Karpas-422 (cell line): Measurements from ENCODE around the gene CEMIP. TPM values are rescaled to one million over a fixed set of nuclear protein-coding genes. Genes with fewer than 3 reads are reported as not detected.

Experiments used
- DNase-seq: peaks from one replicate; pipeline ENCODE4 v3.0.0-alpha.2; 2015
- H2AFZ ChIP-seq: fragments of 200-600 bp; sonication (generic); 2 replicates; pipeline ENCODE4 v1.6.1; 2014; ENCODE audit warnings: antibody characterized with exemption, low read length, mixed read lengths
- H3K27ac ChIP-seq: fragments of 200-600 bp; sonication (generic); 2 replicates; pipeline ENCODE4 v1.5.1; 2014; ENCODE audit warnings: mild to moderate bottlenecking, low read length, moderate library complexity
- H3K27me3 ChIP-seq: fragments of 200-600 bp; sonication (generic); 2 replicates; pipeline ENCODE4 v1.6.1; 2014; ENCODE audit warnings: low read length, mixed read lengths
- H3K36me3 ChIP-seq: fragments of 200-600 bp; sonication (generic); 2 replicates; pipeline ENCODE4 v1.6.1; 2014; ENCODE audit warnings: low read length, mixed read lengths; ENCODE audit not compliant: insufficient read depth
- H3K4me1 ChIP-seq: fragments of 200-600 bp; sonication (generic); 2 replicates; pipeline ENCODE4 v1.6.1; 2014; ENCODE audit warnings: mild to moderate bottlenecking, low read length, mixed read lengths
- H3K4me2 ChIP-seq: fragments of 200-600 bp; sonication (generic); 2 replicates; pipeline ENCODE4 v1.6.1; 2014; ENCODE audit warnings: low read length, low read depth, mild to moderate bottlenecking; ENCODE audit not compliant: poor library complexity, severe bottlenecking
- H3K4me3 ChIP-seq: fragments of 200-600 bp; sonication (generic); 2 replicates; pipeline ENCODE4 v1.5.1; 2014; ENCODE audit warnings: mild to moderate bottlenecking, antibody characterized with exemption, low read length, mixed read lengths
- H3K79me2 ChIP-seq: fragments of 200-600 bp; sonication (generic); 2 replicates; pipeline ENCODE4 v1.6.1; 2014; ENCODE audit warnings: mild to moderate bottlenecking, low read length, mixed read lengths
- H3K9ac ChIP-seq: fragments of 200-600 bp; sonication (generic); 2 replicates; pipeline ENCODE4 v1.6.0; 2014; ENCODE audit warnings: low read length
- H3K9me2 ChIP-seq: fragments of 200-600 bp; sonication (generic), shearing (Covaris generic); replicated peaks from 2 replicates; pipeline ENCODE4 v1.6.0; 2014; ENCODE audit warnings: mild to moderate bottlenecking, low read length, moderate library complexity; ENCODE audit not compliant: insufficient read depth
- H3K9me3 ChIP-seq: fragments of 300-700, 200-600 bp; sonication (generic); 2 replicates; pipeline ENCODE4 v1.6.1; 2014; ENCODE audit warnings: low read length, mixed read lengths
- H4K20me1 ChIP-seq: fragments of 200-600 bp; sonication (generic); 2 replicates; pipeline ENCODE4 v1.6.1; 2014; ENCODE audit warnings: mild to moderate bottlenecking, antibody characterized with exemption, low read length, low read depth; ENCODE audit not compliant: insufficient read depth
- total RNA-seq: library from RNA; depleted of rRNA; stranded (reverse); fragments of >200 nt; shearing (Covaris generic); gene quantifications from 2 replicates; pipeline ENCODE4 v1.2.3, GENCODE V29; 2014; ENCODE audit warnings: low replicate concordance; rRNA removed

Gene CEMIP
- not detected in 2 replicates for total RNA-seq

GRCh38 chr15:80778964-80779657 is at the start of gene CEMIP:
CEMIP (plus strand) TSS chr15:80779370; CDS start chr15:80873880, 94,510 bp downstream.
- no peaks in the 10 kb centered on the region for H3K36me3 ChIP-seq
- H3K27me3 ChIP-seq = no peaks in the 10 kb centered on the region
- H2AFZ ChIP-seq = no peak within 1 kb of the TSS
- H3K4me1 ChIP-seq = peaks cover 16% of the 10 kb centered on the region
- H3K9me2 ChIP-seq = no peaks in the 10 kb centered on the region
- no peaks in the 10 kb centered on the region for H3K79me2 ChIP-seq
- no peak within 1 kb of the TSS for H3K4me2 ChIP-seq
- no peak within 1 kb of the TSS for H3K9ac ChIP-seq
- no peaks in the 10 kb centered on the region for H3K9me3 ChIP-seq
- DNase-seq = no peak
- no peak within 1 kb of the TSS for H3K27ac ChIP-seq
- no peaks in the 10 kb centered on the region for H4K20me1 ChIP-seq
- no peak within 1 kb of the TSS for H3K4me3 ChIP-seq

- no peak overlapping the region for H3K4me2 ChIP-seq
- H4K20me1 ChIP-seq = no peaks in the 10 kb centered on the region
- no peaks in the 10 kb centered on the region for H3K79me2 ChIP-seq
- no peak overlapping the region for H3K4me3 ChIP-seq
- H3K9ac ChIP-seq = no peak overlapping the region
- H3K27ac ChIP-seq = no peak overlapping the region
- no peaks in the 10 kb centered on the region for H3K36me3 ChIP-seq
- no peak overlapping the region for H2AFZ ChIP-seq
- no peak for DNase-seq
- H3K4me1 ChIP-seq = no peaks in the 10 kb centered on the region
- no peaks in the 10 kb centered on the region for H3K9me3 ChIP-seq
- H3K27me3 ChIP-seq = no peaks in the 10 kb centered on the region
- H3K9me2 ChIP-seq = no peaks in the 10 kb centered on the region
Measured at GRCh38 chr15:80730387-80730786, 48.8 kb upstream of the CEMIP start.

- no peaks in the 10 kb centered on the region for H4K20me1 ChIP-seq
- no peaks in the 10 kb centered on the region for H3K9me2 ChIP-seq
- H3K79me2 ChIP-seq = no peaks in the 10 kb centered on the region
- no peak overlapping the region for H3K4me2 ChIP-seq
- H3K27me3 ChIP-seq = no peaks in the 10 kb centered on the region
- H3K36me3 ChIP-seq = no peaks in the 10 kb centered on the region
- no peak overlapping the region for H3K27ac ChIP-seq
- no peak for DNase-seq
- no peaks in the 10 kb centered on the region for H3K9me3 ChIP-seq
- no peak overlapping the region for H2AFZ ChIP-seq
- H3K4me1 ChIP-seq = no peaks in the 10 kb centered on the region
- H3K4me3 ChIP-seq = no peak overlapping the region
- H3K9ac ChIP-seq = no peak overlapping the region
Measured at GRCh38 chr15:80730926-80731325, 48.2 kb upstream of the CEMIP start.

- H3K36me3 ChIP-seq = no peaks in the 10 kb centered on the region
- H3K9me2 ChIP-seq = no peaks in the 10 kb centered on the region
- H3K27me3 ChIP-seq = no peaks in the 10 kb centered on the region
- H3K79me2 ChIP-seq = no peaks in the 10 kb centered on the region
- no peaks in the 10 kb centered on the region for H3K4me1 ChIP-seq
- H3K9ac ChIP-seq = no peak overlapping the region
- no peaks in the 10 kb centered on the region for H3K9me3 ChIP-seq
- H3K4me3 ChIP-seq = no peak overlapping the region
- H2AFZ ChIP-seq = no peak overlapping the region
- DNase-seq = no peak
- H3K27ac ChIP-seq = no peak overlapping the region
- H4K20me1 ChIP-seq = no peaks in the 10 kb centered on the region
- H3K4me2 ChIP-seq = no peak overlapping the region
Measured at GRCh38 chr15:80732167-80732566, 47.0 kb upstream of the CEMIP start.

GRCh38 chr15:80732818-80733217 is 46.4 kb upstream of the CEMIP start:
- Histone ChIP-seq H3K27me3 (no peaks in the 10 kb centered on the region), H3K4me2 (no peak overlapping the region), H3K9me2 (no peaks in the 10 kb centered on the region), H3K9ac (no peak overlapping the region), H3K36me3 (no peaks in the 10 kb centered on the region), H3K4me3 (no peak overlapping the region), H4K20me1 (no peaks in the 10 kb centered on the region), H3K79me2 (no peaks in the 10 kb centered on the region), H2AFZ (no peak overlapping the region), H3K9me3 (no peaks in the 10 kb centered on the region), H3K27ac (no peak overlapping the region), H3K4me1 (no peaks in the 10 kb centered on the region)
- DNase-seq = no peak

- H3K36me3 ChIP-seq = no peaks in the 10 kb centered on the region
- no peaks in the 10 kb centered on the region for H3K27me3 ChIP-seq
- H3K79me2 ChIP-seq = no peaks in the 10 kb centered on the region
- H3K4me3 ChIP-seq = no peak overlapping the region
- H3K4me1 ChIP-seq = no peaks in the 10 kb centered on the region
- H2AFZ ChIP-seq = no peak overlapping the region
- H3K27ac ChIP-seq = no peak overlapping the region
- no peak overlapping the region for H3K9ac ChIP-seq
- H3K9me2 ChIP-seq = no peaks in the 10 kb centered on the region
- no peak for DNase-seq
- H3K9me3 ChIP-seq = no peaks in the 10 kb centered on the region
- H3K4me2 ChIP-seq = no peak overlapping the region
- no peaks in the 10 kb centered on the region for H4K20me1 ChIP-seq
Measured at GRCh38 chr15:80733460-80733859, 45.7 kb upstream of the CEMIP start.

GRCh38 chr15:80735344-80735743 is 43.8 kb upstream of the CEMIP start:
- no peak overlapping the region for H2AFZ ChIP-seq
- no peaks in the 10 kb centered on the region for H3K9me2 ChIP-seq
- H3K9ac ChIP-seq = no peak overlapping the region
- H3K79me2 ChIP-seq = no peaks in the 10 kb centered on the region
- H3K36me3 ChIP-seq = no peaks in the 10 kb centered on the region
- DNase-seq = no peak
- no peaks in the 10 kb centered on the region for H3K9me3 ChIP-seq
- H3K4me1 ChIP-seq = no peaks in the 10 kb centered on the region
- no peaks in the 10 kb centered on the region for H4K20me1 ChIP-seq
- no peaks in the 10 kb centered on the region for H3K27me3 ChIP-seq
- H3K4me3 ChIP-seq = no peak overlapping the region
- no peak overlapping the region for H3K4me2 ChIP-seq
- H3K27ac ChIP-seq = no peak overlapping the region

GRCh38 chr15:80736560-80736959 is 42.6 kb upstream of the CEMIP start:
- no peaks in the 10 kb centered on the region for H3K9me2 ChIP-seq
- H4K20me1 ChIP-seq = no peaks in the 10 kb centered on the region
- H3K9me3 ChIP-seq = no peaks in the 10 kb centered on the region
- no peak overlapping the region for H3K4me3 ChIP-seq
- no peaks in the 10 kb centered on the region for H3K27me3 ChIP-seq
- no peaks in the 10 kb centered on the region for H3K36me3 ChIP-seq
- H3K9ac ChIP-seq = no peak overlapping the region
- H3K27ac ChIP-seq = no peak overlapping the region
- H3K4me1 ChIP-seq = no peaks in the 10 kb centered on the region
- no peaks in the 10 kb centered on the region for H3K79me2 ChIP-seq
- H2AFZ ChIP-seq = no peak overlapping the region
- DNase-seq = no peak
- H3K4me2 ChIP-seq = no peak overlapping the region
